Stimulated activated naive B cell treated with anti-CD40 and anti-IgM and Interleukin-4, amounts not matched to agents 10 μg/mL and 1 μg/mL and 100 μg/mL, for 72 hours (primary cell): ENCODE results near the gene ABCA8.
A peak's percentile ranks its signal among the peaks of the same experiment; 100 is the strongest.

Source experiments
- ATAC-seq, 2 donors: fragments of 150-1000 bp; cut with Tn5 transposase; replicated peaks; 2 replicates each; pipeline ENCODE4 v1.10.0; 2021; ENCODE audit warnings: moderate library complexity in 1 of 2
- DNase-seq: peaks from one replicate; pipeline ENCODE4 v3.0.0; 2021
- H3K27ac Mint-ChIP-seq: one replicate; pipeline ENCODE4 v1.8.0; 2022; ENCODE audit warnings: mild to moderate bottlenecking, mixed read lengths
- H3K27me3 Mint-ChIP-seq, 2 donors: one replicate each; pipeline ENCODE4 v1.8.0; 2022; ENCODE audit warnings: mixed read lengths in 2 of 2
- H3K36me3 Mint-ChIP-seq, 2 donors: one replicate each; pipeline ENCODE4 v1.8.0; 2022; ENCODE audit warnings: mixed read lengths in 2 of 2, mild to moderate bottlenecking in 1 of 2
- H3K4me1 Mint-ChIP-seq, 2 donors: one replicate each; pipeline ENCODE4 v1.8.0; 2022; ENCODE audit warnings: mixed read lengths in 2 of 2, mild to moderate bottlenecking in 1 of 2
- H3K4me3 Mint-ChIP-seq, 2 donors: one replicate each; pipeline ENCODE4 v1.8.0; 2022; ENCODE audit warnings: mild to moderate bottlenecking in 2 of 2, mixed read lengths in 2 of 2, moderate library complexity in 1 of 2
- H3K9me3 Mint-ChIP-seq, 2 donors: one replicate each; pipeline ENCODE4 v1.8.0; 2022; ENCODE audit warnings: mixed read lengths in 2 of 2, mild to moderate bottlenecking in 1 of 2

Gene ABCA8

GRCh38 chr17:68910789-68911431 lies 44.3 kb downstream of the ABCA8 start:
- ATAC-seq (no peak), DNase-seq (no peak)
- Mint-ChIP-seq H3K4me3 (no peak overlapping the region), H3K36me3 (peaks cover 0 to 2% of the 10 kb centered on the region in 2 donors), H3K27ac (no peak overlapping the region), H3K9me3 (peaks cover 4 to 5% of the 10 kb centered on the region in 2 donors), H3K27me3 (peaks cover 9 to 17% of the 10 kb centered on the region in 2 donors), H3K4me1 (peaks cover 5 to 15% of the 10 kb centered on the region in 2 donors)

- no peak for ATAC-seq
- Mint-ChIP-seq H3K9me3 (peaks cover 4 to 5% of the 10 kb centered on the region in 2 donors), H3K36me3 (peaks cover 0 to 2% of the 10 kb centered on the region in 2 donors), H3K4me3 (no peak overlapping the region), H3K4me1 (peaks cover 5 to 15% of the 10 kb centered on the region in 2 donors), H3K27ac (no peak overlapping the region), H3K27me3 (peaks cover 9 to 17% of the 10 kb centered on the region in 2 donors)
- DNase-seq, result no peak
These were observed 44.9 kb downstream of the ABCA8 start for GRCh38 chr17:68910251-68910705.

- Mint-ChIP-seq H3K27me3 (peaks cover 9 to 17% of the 10 kb centered on the region in 2 donors), H3K4me1 (peaks cover 5 to 15% of the 10 kb centered on the region in 2 donors), H3K9me3 (peaks cover 4 to 5% of the 10 kb centered on the region in 2 donors), H3K4me3 (no peak overlapping the region), H3K27ac (no peak overlapping the region), H3K36me3 (peaks cover 0 to 2% of the 10 kb centered on the region in 2 donors)
- DNase-seq (no peak), ATAC-seq (peak; percentile 78 to 82)
These were observed 46.1 kb downstream of the ABCA8 start for GRCh38 chr17:68909066-68909465.

- Mint-ChIP-seq H3K4me3 (no peak overlapping the region), H3K9me3 (peaks cover 1% of the 10 kb centered on the region in 2 donors), H3K4me1 (peaks cover 5 to 15% of the 10 kb centered on the region in 2 donors), H3K27me3 (peaks cover 5 to 9% of the 10 kb centered on the region in 2 donors), H3K36me3 (peaks cover 0 to under 1% of the 10 kb centered on the region in 2 donors), H3K27ac (no peak overlapping the region)
- DNase-seq (no peak), ATAC-seq (peak; percentile 79 to 83)
These were observed 47.1 kb downstream of the ABCA8 start for GRCh38 chr17:68908045-68908444.

GRCh38 chr17:68906638-68907037 lies 48.6 kb downstream of the ABCA8 start:
- no peak overlapping the region for H3K4me3 Mint-ChIP-seq
- peaks cover 5 to 15% of the 10 kb centered on the region in 2 donors for H3K4me1 Mint-ChIP-seq
- ATAC-seq, result no peak
- no peak for DNase-seq
- no peak overlapping the region for H3K27ac Mint-ChIP-seq
- H3K36me3 Mint-ChIP-seq, result no peaks in the 10 kb centered on the region
- no peaks in the 10 kb centered on the region for H3K9me3 Mint-ChIP-seq
- peaks cover 0 to under 1% of the 10 kb centered on the region in 2 donors for H3K27me3 Mint-ChIP-seq

- no peak overlapping the region for H3K27ac Mint-ChIP-seq
- no peaks in the 10 kb centered on the region for H3K27me3 Mint-ChIP-seq
- no peak for DNase-seq
- ATAC-seq, result no peak
- H3K36me3 Mint-ChIP-seq, result no peaks in the 10 kb centered on the region
- no peaks in the 10 kb centered on the region for H3K9me3 Mint-ChIP-seq
- H3K4me3 Mint-ChIP-seq, result no peak overlapping the region
- peaks cover 0 to 7% of the 10 kb centered on the region in 2 donors for H3K4me1 Mint-ChIP-seq
These were observed 51.9 kb downstream of the ABCA8 start for GRCh38 chr17:68903286-68903685.

- no peak for ATAC-seq
- Mint-ChIP-seq H3K4me1 (no peaks in the 10 kb centered on the region), H3K27ac (no peak overlapping the region), H3K4me3 (no peak overlapping the region), H3K27me3 (peaks cover 0 to 10% of the 10 kb centered on the region in 2 donors), H3K9me3 (peaks cover 10 to 12% of the 10 kb centered on the region in 2 donors), H3K36me3 (peaks cover 3 to 6% of the 10 kb centered on the region in 2 donors)
- no peak for DNase-seq
These were observed 57.6 kb downstream of the ABCA8 start for GRCh38 chr17:68897557-68897956.

- DNase-seq (no peak), ATAC-seq (no peak)
- no peak overlapping the region for H3K27ac Mint-ChIP-seq
- H3K4me3 Mint-ChIP-seq, result no peak overlapping the region
- peaks cover 7 to 9% of the 10 kb centered on the region in 2 donors for H3K9me3 Mint-ChIP-seq
- peaks cover 0 to 12% of the 10 kb centered on the region in 2 donors for H3K27me3 Mint-ChIP-seq
- peaks cover 2 to 6% of the 10 kb centered on the region in 2 donors for H3K36me3 Mint-ChIP-seq
- H3K4me1 Mint-ChIP-seq, result no peaks in the 10 kb centered on the region
These were observed 62.5 kb downstream of the ABCA8 start for GRCh38 chr17:68892658-68893057.

- Mint-ChIP-seq H3K9me3 (peaks cover 5 to 7% of the 10 kb centered on the region in 2 donors), H3K27ac (no peak overlapping the region), H3K4me3 (no peak overlapping the region), H3K4me1 (no peaks in the 10 kb centered on the region), H3K27me3 (peaks cover 0 to 10% of the 10 kb centered on the region in 2 donors), H3K36me3 (peaks cover 0 to 4% of the 10 kb centered on the region in 2 donors)
- ATAC-seq (no peak), DNase-seq (no peak)
These were observed 63.0 kb downstream of the ABCA8 start for GRCh38 chr17:68892193-68892592.

- H3K27me3 Mint-ChIP-seq, result peaks cover 5 to 9% of the 10 kb centered on the region in 2 donors
- H3K36me3 Mint-ChIP-seq, result no peaks in the 10 kb centered on the region
- no peak overlapping the region for H3K27ac Mint-ChIP-seq
These were observed 68.8 kb downstream of the ABCA8 start for GRCh38 chr17:68886401-68886800.

GRCh38 chr17:68884888-68885287 lies 70.3 kb downstream of the ABCA8 start:
- DNase-seq, result no peak
- Mint-ChIP-seq H3K27ac (no peak overlapping the region), H3K4me3 (no peak overlapping the region), H3K36me3 (no peaks in the 10 kb centered on the region), H3K27me3 (peaks cover 5 to 9% of the 10 kb centered on the region in 2 donors), H3K9me3 (peaks cover 3 to 6% of the 10 kb centered on the region in 2 donors), H3K4me1 (no peaks in the 10 kb centered on the region)
- ATAC-seq, result no peak

More at GRCh38 chr17:68886401-68886800, 68.8 kb downstream of the ABCA8 start:
- Mint-ChIP-seq H3K9me3 (no peaks in the 10 kb centered on the region), H3K4me1 (no peaks in the 10 kb centered on the region), H3K4me3 (no peak overlapping the region)
- ATAC-seq, result no peak
- no peak for DNase-seq

- H3K27ac Mint-ChIP-seq, result no peak overlapping the region
- DNase-seq (no peak), ATAC-seq (no peak)
- H3K4me1 Mint-ChIP-seq, result no peaks in the 10 kb centered on the region
- H3K27me3 Mint-ChIP-seq, result peaks cover 12% of the 10 kb centered on the region in 2 donors
- peaks cover 13 to 22% of the 10 kb centered on the region in 2 donors for H3K9me3 Mint-ChIP-seq
- H3K36me3 Mint-ChIP-seq, result peaks cover 0 to 2% of the 10 kb centered on the region in 2 donors
- no peak overlapping the region for H3K4me3 Mint-ChIP-seq
These were observed 76.8 kb downstream of the ABCA8 start for GRCh38 chr17:68878226-68878885.

GRCh38 chr17:68871447-68871846 lies 83.7 kb downstream of the ABCA8 start:
- H3K27ac Mint-ChIP-seq, result no peak overlapping the region
- ATAC-seq (no peak), DNase-seq (no peak)
- peaks cover 0 to 5% of the 10 kb centered on the region in 2 donors for H3K27me3 Mint-ChIP-seq
- H3K36me3 Mint-ChIP-seq, result no peaks in the 10 kb centered on the region
- no peak overlapping the region for H3K4me3 Mint-ChIP-seq
- H3K4me1 Mint-ChIP-seq, result no peaks in the 10 kb centered on the region
- H3K9me3 Mint-ChIP-seq, result peaks cover 7 to 8% of the 10 kb centered on the region in 2 donors

- DNase-seq, result no peak
- H3K4me3 Mint-ChIP-seq, result no peak overlapping the region
- ATAC-seq, result no peak
- peaks cover 7 to 8% of the 10 kb centered on the region in 2 donors for H3K9me3 Mint-ChIP-seq
- no peak overlapping the region for H3K27ac Mint-ChIP-seq
- no peaks in the 10 kb centered on the region for H3K36me3 Mint-ChIP-seq
- H3K27me3 Mint-ChIP-seq, result peaks cover 0 to 5% of the 10 kb centered on the region in 2 donors
- no peaks in the 10 kb centered on the region for H3K4me1 Mint-ChIP-seq
These were observed 84.2 kb downstream of the ABCA8 start for GRCh38 chr17:68870976-68871375.
